ENCODE measurements around the gene NPW.
"Not testable (repeated sequence)": the region's sequence is repeated elsewhere in the genome, so short reads cannot be mapped to it uniquely, and the experiment has no call there.

Gene NPW

DNA sequence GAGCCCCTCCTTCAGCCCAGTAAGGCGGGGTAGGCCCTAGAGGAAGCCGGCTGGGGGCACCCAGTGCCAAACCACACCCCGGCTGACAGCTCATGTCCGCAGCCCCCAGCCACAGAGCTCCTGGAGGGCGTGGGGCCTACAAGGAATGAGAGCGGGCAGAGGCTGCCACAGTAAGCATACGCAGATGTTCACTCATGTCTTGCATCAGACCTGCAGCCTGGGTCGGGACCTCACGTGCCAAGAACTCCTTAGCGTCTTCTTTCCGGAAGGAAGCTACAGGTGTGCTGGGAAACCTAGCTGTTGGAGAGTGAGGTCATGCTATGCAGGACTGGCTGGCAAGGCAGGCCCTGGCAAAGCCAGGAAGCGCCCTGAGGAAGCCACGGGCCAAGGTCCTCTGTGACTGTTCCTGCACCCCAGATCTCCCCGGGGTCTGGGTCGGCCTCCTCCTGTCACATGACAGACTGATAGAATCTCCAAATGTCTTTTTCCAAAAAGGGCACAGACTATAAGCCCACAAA is 11.5 kb upstream of the NPW start:
- Histone ChIP-seq H3K27ac (ENCODE audit: insufficient read depth, low read length, poor library complexity, severe bottlenecking) (peak overlapping the region; percentile 77), H3K4me1 (ENCODE audit: control insufficient read depth, insufficient read depth, low read length, poor library complexity, severe bottlenecking) (peaks cover 35% of the 10 kb centered on the region), H3K4me3 (ENCODE audit: insufficient read depth, low read depth, low read length, poor library complexity, severe bottlenecking) (no peak overlapping the region), H3K27me3 (replicated peaks; ENCODE audit: control insufficient read depth, insufficient read depth, low read length, poor library complexity, severe bottlenecking) (no peaks in the 10 kb centered on the region), H3K36me3 (ENCODE audit: control insufficient read depth, insufficient read depth, low read length) (no peaks in the 10 kb centered on the region), H3K9me3 (ENCODE audit: control insufficient read depth, low read length) (no peaks in the 10 kb centered on the region)
- DNase-seq, result peak in 1 of 3 donors; percentile 16

DNA sequence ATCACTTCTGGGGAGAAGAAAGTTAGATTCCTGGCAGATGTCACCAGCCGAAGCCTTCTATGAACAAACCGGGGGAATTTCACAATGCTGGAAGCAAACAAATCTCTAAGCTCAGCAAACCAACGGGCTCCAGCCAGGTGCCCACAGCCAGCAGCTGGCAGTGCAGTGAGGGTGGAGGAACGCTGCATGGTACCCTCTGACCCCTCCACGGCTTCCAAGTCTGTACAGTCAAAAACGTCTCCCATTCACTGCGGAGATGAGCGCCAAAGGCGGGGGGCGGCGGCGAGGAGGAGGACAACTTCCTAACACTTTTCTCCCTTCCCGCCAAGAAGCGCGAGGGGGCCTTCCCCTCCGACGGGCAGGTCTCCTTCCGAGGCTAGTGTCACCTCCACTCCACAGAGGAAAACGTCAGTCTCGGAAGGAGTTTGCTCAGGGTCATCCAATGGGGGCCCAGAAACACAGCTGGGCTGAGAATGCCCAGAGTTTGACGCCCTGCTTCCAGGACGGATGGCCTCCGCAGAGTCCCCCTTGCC is 10.9 kb upstream of the NPW start:
- Histone ChIP-seq H3K4me3 (ENCODE audit: insufficient read depth, low read depth, low read length, poor library complexity, severe bottlenecking) (peak overlapping the region; percentile 69), H3K27ac (ENCODE audit: insufficient read depth, low read length, poor library complexity, severe bottlenecking) (peak overlapping the region; percentile 77), H3K27me3 (replicated peaks; ENCODE audit: control insufficient read depth, insufficient read depth, low read length, poor library complexity, severe bottlenecking) (no peaks in the 10 kb centered on the region), H3K36me3 (ENCODE audit: control insufficient read depth, insufficient read depth, low read length) (no peaks in the 10 kb centered on the region), H3K9me3 (ENCODE audit: control insufficient read depth, low read length) (no peaks in the 10 kb centered on the region), H3K4me1 (ENCODE audit: control insufficient read depth, insufficient read depth, low read length, poor library complexity, severe bottlenecking) (peaks cover 35% of the 10 kb centered on the region)
- no peak for DNase-seq

DNA sequence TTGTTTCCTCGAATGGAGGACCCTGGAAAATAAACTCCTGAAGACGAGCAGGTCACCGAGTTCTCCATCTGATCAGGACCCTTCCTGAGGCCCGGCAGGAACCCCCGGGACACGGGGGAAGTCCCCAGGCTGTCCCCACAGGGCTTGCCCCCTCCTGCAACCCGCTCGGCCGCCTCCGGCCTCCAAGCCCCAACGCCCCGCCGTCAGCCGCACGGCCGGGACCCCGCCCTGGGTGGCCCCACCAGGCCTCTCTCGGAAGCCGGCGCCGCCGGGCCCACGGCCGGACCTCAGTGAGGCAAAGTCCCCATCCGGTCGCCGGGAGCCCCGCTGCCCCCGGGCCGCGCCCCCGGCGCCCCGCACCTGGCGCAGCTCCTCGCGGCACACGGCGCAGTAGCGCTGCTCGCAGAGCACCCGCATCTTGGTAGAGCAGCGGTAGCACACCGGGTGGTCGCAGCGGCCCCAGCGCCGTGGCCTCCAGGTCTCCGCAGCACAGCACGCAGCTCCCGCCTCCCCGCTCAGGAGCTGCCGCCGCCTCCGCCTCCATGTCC is 10.3 kb upstream of the NPW start:
- Histone ChIP-seq H3K36me3 (ENCODE audit: control insufficient read depth, insufficient read depth, low read length) (no peaks in the 10 kb centered on the region), H3K27me3 (replicated peaks; ENCODE audit: control insufficient read depth, insufficient read depth, low read length, poor library complexity, severe bottlenecking) (no peaks in the 10 kb centered on the region), H3K4me1 (ENCODE audit: control insufficient read depth, insufficient read depth, low read length, poor library complexity, severe bottlenecking) (peaks cover 31% of the 10 kb centered on the region), H3K27ac (ENCODE audit: insufficient read depth, low read length, poor library complexity, severe bottlenecking) (peak overlapping the region; percentile 77), H3K9me3 (ENCODE audit: control insufficient read depth, low read length) (no peaks in the 10 kb centered on the region), H3K4me3 (ENCODE audit: insufficient read depth, low read depth, low read length, poor library complexity, severe bottlenecking) (peak overlapping the region; percentile 69)
- DNase-seq, result no peak

DNA sequence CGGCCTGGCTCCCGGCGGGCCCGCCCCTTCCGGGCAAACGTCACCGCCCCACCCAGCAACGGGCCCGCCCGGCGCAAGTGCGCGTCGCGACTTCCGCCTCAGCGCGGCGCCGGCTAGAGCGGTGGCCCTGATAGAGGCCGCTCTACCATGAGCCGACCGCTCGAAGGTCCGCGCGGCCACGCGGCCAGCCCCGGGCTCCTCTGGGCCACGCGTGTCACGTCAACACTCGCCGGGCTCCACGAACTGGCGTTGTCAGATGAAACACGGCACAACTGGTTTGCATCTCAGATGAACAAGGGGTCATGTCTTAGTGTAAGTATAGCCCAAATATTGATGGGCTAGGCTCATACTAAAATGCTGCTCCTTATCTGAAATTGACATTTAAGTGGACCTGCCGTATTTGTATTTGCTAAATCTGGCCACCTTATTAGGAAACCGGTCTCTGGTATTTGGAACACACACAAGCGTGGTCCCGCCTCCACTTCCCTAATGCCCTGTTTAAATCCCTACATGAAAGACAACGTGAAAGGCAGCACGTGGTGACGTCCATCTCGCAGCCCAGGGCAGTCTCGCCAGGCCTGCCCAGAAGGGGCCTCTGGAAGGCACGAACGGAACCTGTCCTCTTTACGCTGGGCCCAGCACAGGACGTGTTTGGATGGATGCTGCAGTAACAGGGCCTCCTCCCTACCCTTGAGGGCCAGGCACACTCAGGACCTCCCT is 9.6 kb upstream of the NPW start, which contains the start of gene ZNF598:
TSS of gene ZNF598 (minus strand) at position 31 of the 720 bp plus-strand sequence.
- peak within 1 kb of the TSS; percentile 83 for H3K27ac ChIP-seq (ENCODE audit: insufficient read depth, low read length, poor library complexity, severe bottlenecking)
- peaks cover 29% of the 10 kb centered on the region for H3K4me1 ChIP-seq (ENCODE audit: control insufficient read depth, insufficient read depth, low read length, poor library complexity, severe bottlenecking)

DNA sequence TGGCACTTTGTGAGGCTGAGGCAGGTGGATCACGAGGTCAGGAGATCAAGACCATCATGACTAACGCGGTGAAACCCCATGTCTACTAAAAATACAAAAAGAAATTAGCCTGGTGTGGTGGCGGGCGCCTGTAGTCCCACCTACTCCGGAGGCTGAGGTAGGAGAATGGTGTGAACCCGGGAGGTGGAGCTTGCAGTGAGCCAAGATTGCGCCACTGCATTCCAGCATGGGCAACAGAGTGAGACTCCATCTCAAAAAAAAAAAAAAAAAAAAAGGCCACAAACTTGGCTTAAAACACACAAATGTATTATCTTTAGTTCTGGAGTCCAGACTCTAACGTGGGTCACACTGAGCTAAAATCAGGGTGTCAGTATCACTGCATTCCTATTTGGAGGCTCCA is 7.9 kb upstream of the NPW start:
- H3K36me3 ChIP-seq (ENCODE audit: control insufficient read depth, insufficient read depth, low read length); H3K4me3 ChIP-seq (ENCODE audit: insufficient read depth, low read depth, low read length, poor library complexity, severe bottlenecking); H3K27ac ChIP-seq (ENCODE audit: insufficient read depth, low read length, poor library complexity, severe bottlenecking); H3K27me3 ChIP-seq (replicated peaks; ENCODE audit: control insufficient read depth, insufficient read depth, low read length, poor library complexity, severe bottlenecking); DNase-seq; H3K9me3 ChIP-seq (ENCODE audit: control insufficient read depth, low read length): not testable (repeated sequence)
- H3K4me1 ChIP-seq (ENCODE audit: control insufficient read depth, insufficient read depth, low read length, poor library complexity, severe bottlenecking), result peaks cover 29% of the 10 kb centered on the region

More for the DNA sequence above, 9.6 kb upstream of the NPW start, which contains the start of gene ZNF598:
- Histone ChIP-seq H3K36me3 (ENCODE audit: control insufficient read depth, insufficient read depth, low read length) (no peaks in the 10 kb centered on the region), H3K27me3 (replicated peaks; ENCODE audit: control insufficient read depth, insufficient read depth, low read length, poor library complexity, severe bottlenecking) (no peaks in the 10 kb centered on the region), H3K4me3 (ENCODE audit: insufficient read depth, low read depth, low read length, poor library complexity, severe bottlenecking) (peak within 1 kb of the TSS; percentile 69), H3K9me3 (ENCODE audit: control insufficient read depth, low read length) (no peaks in the 10 kb centered on the region)
- peak; percentile 59 to 75 (median 63) for DNase-seq

DNA sequence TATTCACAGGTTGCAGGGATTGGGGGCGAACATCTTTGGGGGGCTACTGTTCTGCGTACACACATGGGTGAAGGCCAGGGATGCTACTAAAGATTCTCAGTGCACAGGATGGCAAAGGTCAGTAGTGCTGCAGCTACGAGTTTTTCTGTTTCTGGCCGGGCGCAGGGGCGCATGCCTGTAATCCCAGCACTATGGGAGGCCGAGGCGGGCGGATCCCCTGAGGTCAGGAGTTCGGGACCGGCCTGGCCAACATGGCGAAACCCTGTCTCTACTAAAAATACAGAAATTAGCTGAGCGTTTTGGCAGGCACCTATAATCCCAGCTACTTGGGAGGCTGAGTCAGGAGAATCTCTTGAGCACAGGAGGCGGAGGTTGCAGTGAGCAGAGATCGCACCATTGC is 6.1 kb upstream of the NPW start:
- peaks cover 11% of the 10 kb centered on the region for H3K4me1 ChIP-seq (ENCODE audit: control insufficient read depth, insufficient read depth, low read length, poor library complexity, severe bottlenecking)
- no peaks in the 10 kb centered on the region for H3K27me3 ChIP-seq (replicated peaks; ENCODE audit: control insufficient read depth, insufficient read depth, low read length, poor library complexity, severe bottlenecking)
- no peak overlapping the region for H3K4me3 ChIP-seq (ENCODE audit: insufficient read depth, low read depth, low read length, poor library complexity, severe bottlenecking)
- H3K36me3 ChIP-seq (ENCODE audit: control insufficient read depth, insufficient read depth, low read length), result no peaks in the 10 kb centered on the region
- DNase-seq, result no peak
- no peak overlapping the region for H3K27ac ChIP-seq (ENCODE audit: insufficient read depth, low read length, poor library complexity, severe bottlenecking)
- H3K9me3 ChIP-seq (ENCODE audit: control insufficient read depth, low read length), result no peaks in the 10 kb centered on the region

DNA sequence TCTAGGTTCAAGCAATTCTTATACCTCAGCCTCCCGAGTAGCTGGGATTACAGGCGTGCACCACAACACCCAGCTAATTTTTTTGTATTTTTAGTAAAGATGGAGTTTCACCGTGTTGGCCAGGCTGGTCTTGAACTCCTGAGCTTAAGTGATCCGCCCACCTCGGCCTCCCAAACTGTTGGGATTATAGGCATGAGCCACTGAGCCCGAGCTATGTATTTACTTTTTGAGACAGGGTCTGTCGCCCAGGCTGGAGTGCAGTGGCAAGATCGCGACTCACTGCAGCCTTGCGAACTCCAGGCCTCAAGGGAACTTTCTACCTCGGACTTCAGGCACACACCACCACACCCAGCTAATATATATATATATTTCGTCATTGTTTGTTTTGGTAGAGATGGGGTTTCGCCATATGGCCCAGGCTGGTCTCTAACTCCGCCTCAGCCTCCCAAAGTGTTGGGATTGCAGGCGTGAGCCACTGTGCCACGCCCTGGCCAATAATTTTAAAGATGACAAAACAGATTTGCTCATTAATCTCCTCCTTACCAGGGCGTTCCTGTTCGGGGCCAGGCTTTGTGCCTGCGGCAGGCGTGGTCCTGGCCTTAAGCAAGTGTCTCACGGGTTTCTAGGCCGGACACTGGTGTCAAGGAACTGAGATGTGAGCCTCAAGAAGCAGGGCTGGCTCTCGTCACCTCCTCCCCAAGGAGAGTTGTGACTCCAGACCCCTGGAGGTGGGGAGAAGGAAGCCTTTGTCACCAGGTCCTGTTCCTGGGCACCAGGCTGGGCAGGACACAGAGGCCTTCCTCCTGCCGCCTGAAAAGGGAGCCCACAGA is 4.3 kb upstream of the NPW start:
- Histone ChIP-seq H3K36me3 (ENCODE audit: control insufficient read depth, insufficient read depth, low read length) (no peaks in the 10 kb centered on the region), H3K27ac (ENCODE audit: insufficient read depth, low read length, poor library complexity, severe bottlenecking) (no peak overlapping the region), H3K4me3 (ENCODE audit: insufficient read depth, low read depth, low read length, poor library complexity, severe bottlenecking) (no peak overlapping the region), H3K27me3 (replicated peaks; ENCODE audit: control insufficient read depth, insufficient read depth, low read length, poor library complexity, severe bottlenecking) (peaks cover 6% of the 10 kb centered on the region), H3K9me3 (ENCODE audit: control insufficient read depth, low read length) (no peaks in the 10 kb centered on the region), H3K4me1 (ENCODE audit: control insufficient read depth, insufficient read depth, low read length, poor library complexity, severe bottlenecking) (peaks cover 7% of the 10 kb centered on the region)
- no peak for DNase-seq

DNA sequence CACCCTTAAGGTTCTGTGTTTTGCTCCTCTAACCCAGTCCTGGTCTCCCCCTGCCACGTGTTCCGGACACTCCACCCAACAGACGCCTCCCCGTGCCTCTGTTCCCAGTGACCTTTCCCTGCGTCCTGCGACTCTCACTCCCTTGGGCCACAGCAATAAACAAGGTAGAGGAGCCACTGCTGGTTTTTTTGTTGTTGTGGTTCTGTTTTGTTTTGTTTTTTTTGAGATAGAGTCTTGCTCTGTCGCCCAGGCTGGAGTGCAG is 3.7 kb upstream of the NPW start:
- no peaks in the 10 kb centered on the region for H3K9me3 ChIP-seq (ENCODE audit: control insufficient read depth, low read length)
- no peak overlapping the region for H3K4me3 ChIP-seq (ENCODE audit: insufficient read depth, low read depth, low read length, poor library complexity, severe bottlenecking)
- peaks cover 12% of the 10 kb centered on the region for H3K27me3 ChIP-seq (replicated peaks; ENCODE audit: control insufficient read depth, insufficient read depth, low read length, poor library complexity, severe bottlenecking)
- peaks cover 10% of the 10 kb centered on the region for H3K4me1 ChIP-seq (ENCODE audit: control insufficient read depth, insufficient read depth, low read length, poor library complexity, severe bottlenecking)
- no peaks in the 10 kb centered on the region for H3K36me3 ChIP-seq (ENCODE audit: control insufficient read depth, insufficient read depth, low read length)
- no peak for DNase-seq
- no peak overlapping the region for H3K27ac ChIP-seq (ENCODE audit: insufficient read depth, low read length, poor library complexity, severe bottlenecking)

DNA sequence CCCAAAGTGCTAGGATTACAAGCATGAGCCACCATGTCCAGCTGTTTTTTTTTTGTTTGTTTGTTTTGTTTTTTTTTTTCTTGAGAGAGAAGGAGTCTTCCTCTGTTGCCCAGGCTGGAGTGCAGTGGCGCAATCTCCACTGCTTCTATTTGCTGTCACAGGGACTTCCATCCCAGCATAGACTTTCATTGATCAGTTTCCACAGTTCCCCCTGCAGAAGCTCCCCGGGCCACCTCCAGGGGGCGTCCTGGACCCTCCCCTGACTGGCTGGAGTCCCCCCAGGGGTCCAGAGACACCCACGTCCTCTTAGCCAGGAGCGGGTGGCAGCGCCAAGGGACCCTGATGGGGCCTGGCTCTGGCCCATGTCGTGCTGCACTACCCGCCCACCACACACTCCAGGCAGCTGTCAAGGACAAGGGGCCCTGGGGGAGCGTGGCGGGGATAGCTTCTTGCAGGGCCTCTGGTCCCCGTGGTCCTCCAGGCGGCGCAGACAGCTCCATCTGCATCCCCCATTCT is 3.1 kb upstream of the NPW start:
- Histone ChIP-seq H3K4me1 (ENCODE audit: control insufficient read depth, insufficient read depth, low read length, poor library complexity, severe bottlenecking) (peaks cover 10% of the 10 kb centered on the region), H3K9me3 (ENCODE audit: control insufficient read depth, low read length) (no peaks in the 10 kb centered on the region), H3K36me3 (ENCODE audit: control insufficient read depth, insufficient read depth, low read length) (no peaks in the 10 kb centered on the region), H3K27me3 (replicated peaks; ENCODE audit: control insufficient read depth, insufficient read depth, low read length, poor library complexity, severe bottlenecking) (peaks cover 13% of the 10 kb centered on the region), H3K4me3 (ENCODE audit: insufficient read depth, low read depth, low read length, poor library complexity, severe bottlenecking) (no peak overlapping the region), H3K27ac (ENCODE audit: insufficient read depth, low read length, poor library complexity, severe bottlenecking) (no peak overlapping the region)
- no peak for DNase-seq

Measured in effector memory CD4-positive, alpha-beta T cell (primary cell).